ENCODE measurements around the gene FAM174C. TPM values are rescaled to one million over a fixed set of nuclear protein-coding genes. Genes with fewer than 3 reads are reported as not detected.
A peak's percentile ranks its signal among the peaks of the same experiment; 100 is the strongest.

FAM174C gene
- total RNA-seq, 2 donors from 2014 or later: 41.8 to 114 TPM

GRCh38 chr19:1291761-1292418 is 16.6 kb downstream of the FAM174C start:
- H3K9ac ChIP-seq (ENCODE audit: low read depth in 2 of 2, low read length in 2 of 2): peak overlapping the region; percentile 60 to 79
- no peak for TF ChIP-seq CTCF (IDR thresholded peaks at IDR 0.05)
- no peaks in the 10 kb centered on the region for H3K9me3 ChIP-seq
- intact Hi-C loops (cut with DNase I): no loop called here
- peak; percentile 83 for DNase-seq
- H3K36me3 ChIP-seq: no peaks in the 10 kb centered on the region
- H3K27ac ChIP-seq: peak overlapping the region; percentile 73
- H3K4me1 ChIP-seq: peaks cover 6% of the 10 kb centered on the region
- peaks cover 8% of the 10 kb centered on the region for H3K27me3 ChIP-seq
- peak overlapping the region; percentile 23 for H3K4me3 ChIP-seq

- Histone ChIP-seq H3K9me3 (no peaks in the 10 kb centered on the region), H3K36me3 (no peaks in the 10 kb centered on the region), H3K9ac (ENCODE audit: low read depth in 2 of 2, low read length in 2 of 2) (peak overlapping the region in 1 of 2 donors; percentile 79), H3K27me3 (peaks cover 4% of the 10 kb centered on the region), H3K4me3 (peak overlapping the region; percentile 23), H3K4me1 (peaks cover 6% of the 10 kb centered on the region), H3K27ac (peak overlapping the region; percentile 73)
- intact Hi-C loops (cut with DNase I): no loop called here
- no peak for TF ChIP-seq CTCF (IDR thresholded peaks at IDR 0.05)
- peak; percentile 47 for DNase-seq
Observed at GRCh38 chr19:1292419-1293151, 17.3 kb downstream of the FAM174C start.

DNA sequence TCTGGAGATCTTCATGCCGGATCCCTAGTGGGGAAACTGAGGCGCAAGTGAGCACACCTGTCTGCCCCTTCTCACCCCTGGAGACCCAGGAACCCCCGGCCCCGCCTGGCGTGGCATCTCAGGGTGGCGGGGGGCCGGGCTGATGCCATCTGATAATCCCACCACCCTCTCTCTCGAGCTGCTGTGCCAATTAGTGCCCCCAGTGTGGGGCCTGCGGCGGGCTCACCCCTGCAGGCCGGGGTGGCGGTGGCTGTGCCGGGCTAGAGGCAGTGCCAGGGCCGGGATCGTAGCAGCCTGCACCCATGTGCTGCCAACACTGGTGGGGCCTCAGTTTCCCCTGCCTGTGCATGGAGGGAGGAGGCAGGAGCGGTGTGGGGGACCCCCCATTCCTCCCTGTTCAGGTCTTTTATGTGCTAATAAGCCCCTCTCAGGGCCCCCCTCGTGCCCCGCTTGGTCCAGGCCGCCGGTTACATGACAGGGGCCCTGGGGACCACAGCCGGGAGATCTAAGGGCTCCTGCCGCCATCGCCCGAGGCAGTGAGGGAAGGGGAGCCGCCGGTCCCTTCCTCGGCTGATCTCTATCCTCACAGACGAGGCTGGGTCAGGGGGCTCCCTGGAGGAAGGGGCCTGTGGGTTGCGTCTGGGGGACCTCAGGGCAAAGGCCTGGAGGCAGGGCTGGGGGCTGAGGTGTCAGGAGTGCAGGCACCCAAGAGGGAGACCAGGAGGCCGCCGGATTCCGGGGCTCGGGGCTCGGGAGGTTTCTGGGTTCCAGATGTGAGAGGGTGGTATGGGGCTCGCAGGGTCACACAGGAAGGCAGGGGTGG is 18.7 kb downstream of the FAM174C start:
- H3K4me3 ChIP-seq: no peak overlapping the region
- peaks cover 6% of the 10 kb centered on the region for H3K4me1 ChIP-seq
- intact Hi-C loops (cut with DNase I): no loop called here
- TF ChIP-seq CTCF (IDR thresholded peaks at IDR 0.05): no peak
- DNase-seq: no peak
- no peaks in the 10 kb centered on the region for H3K27me3 ChIP-seq
- H3K9ac ChIP-seq (ENCODE audit: low read depth in 2 of 2, low read length in 2 of 2): no peak overlapping the region
- H3K9me3 ChIP-seq: no peaks in the 10 kb centered on the region
- H3K27ac ChIP-seq: no peak overlapping the region
- no peaks in the 10 kb centered on the region for H3K36me3 ChIP-seq

DNA sequence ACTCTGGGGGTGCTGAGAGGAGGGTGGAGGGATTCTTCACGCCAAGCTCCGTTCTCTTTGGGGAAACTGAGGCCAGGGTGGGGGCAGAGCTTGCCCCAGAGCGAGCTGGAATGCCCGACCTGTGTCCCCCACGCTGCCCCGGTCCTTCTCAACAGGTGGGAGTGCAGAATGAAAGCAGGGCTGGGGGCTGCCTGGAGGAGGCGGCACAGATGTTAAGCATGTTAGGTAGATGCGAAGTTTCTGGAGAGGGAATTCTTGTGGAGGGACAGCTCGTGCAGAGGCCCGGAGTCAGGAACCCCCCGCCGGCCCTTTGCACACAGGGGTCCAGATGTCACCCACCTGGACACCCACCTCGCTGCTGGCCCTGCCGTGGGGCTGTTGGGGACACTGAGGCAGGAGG is 19.4 kb downstream of the FAM174C start:
- Histone ChIP-seq H3K9ac (ENCODE audit: low read depth in 2 of 2, low read length in 2 of 2) (no peak overlapping the region), H3K4me1 (peaks cover 6% of the 10 kb centered on the region), H3K27ac (no peak overlapping the region), H3K27me3 (no peaks in the 10 kb centered on the region), H3K9me3 (no peaks in the 10 kb centered on the region), H3K36me3 (no peaks in the 10 kb centered on the region), H3K4me3 (no peak overlapping the region)
- no peak for DNase-seq
- no peak for TF ChIP-seq CTCF (IDR thresholded peaks at IDR 0.05)
- intact Hi-C loops (cut with DNase I): no loop called here

DNA sequence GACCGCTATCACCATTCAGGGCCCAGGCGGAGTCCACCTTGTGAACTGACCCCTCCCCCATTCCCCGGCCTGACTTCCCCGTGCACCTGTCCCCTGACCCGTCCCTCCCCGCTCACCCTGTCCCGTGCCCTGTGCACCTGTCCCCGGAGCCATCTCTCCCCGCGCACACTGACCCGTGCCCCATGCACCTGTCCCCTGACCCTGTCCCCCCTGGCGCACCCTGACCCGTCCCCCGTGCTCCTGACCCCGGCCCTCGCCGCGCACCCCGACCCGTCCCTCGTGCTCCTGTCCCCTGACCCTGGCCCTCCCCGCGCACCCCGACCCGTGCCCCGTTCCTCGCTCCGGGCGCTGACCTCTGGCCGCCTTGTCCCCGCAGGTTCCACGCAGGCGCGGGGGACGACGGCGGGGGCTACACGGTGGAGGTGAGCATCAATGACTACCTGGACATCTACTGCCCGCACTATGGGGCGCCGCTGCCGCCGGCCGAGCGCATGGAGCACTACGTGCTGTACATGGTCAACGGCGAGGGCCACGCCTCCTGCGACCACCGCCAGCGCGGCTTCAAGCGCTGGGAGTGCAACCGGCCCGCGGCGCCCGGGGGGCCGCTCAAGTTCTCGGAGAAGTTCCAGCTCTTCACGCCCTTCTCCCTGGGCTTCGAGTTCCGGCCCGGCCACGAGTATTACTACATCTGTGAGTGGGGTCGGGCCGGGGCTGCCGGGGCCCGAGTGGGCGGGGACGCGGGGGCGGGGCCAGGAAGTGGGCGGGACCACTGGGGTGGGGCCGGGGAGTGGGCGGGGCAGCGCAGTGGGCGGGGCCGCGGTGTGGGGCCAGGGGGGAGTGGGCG is 20.1 kb downstream of the FAM174C start:
- TF ChIP-seq CTCF (IDR thresholded peaks at IDR 0.05): no peak
- H3K4me3 ChIP-seq: no peak overlapping the region

More for the DNA sequence above, 20.1 kb downstream of the FAM174C start:
- DNase-seq: no peak
- H3K9me3 ChIP-seq: no peaks in the 10 kb centered on the region
- no peak overlapping the region for H3K9ac ChIP-seq (ENCODE audit: low read depth in 2 of 2, low read length in 2 of 2)
- H3K4me1 ChIP-seq: peaks cover 6% of the 10 kb centered on the region
- H3K27ac ChIP-seq: no peak overlapping the region
- no peaks in the 10 kb centered on the region for H3K27me3 ChIP-seq
- intact Hi-C loops (cut with DNase I): no loop called here
- no peaks in the 10 kb centered on the region for H3K36me3 ChIP-seq

Measured in colonic mucosa (tissue), 4 donors.